ENCODE measurements around the gene RABEP2.
A peak's percentile ranks its signal among the peaks of the same experiment; 100 is the strongest.
"Not testable (repeated sequence)": the region's sequence is repeated elsewhere in the genome, so short reads cannot be mapped to it uniquely, and the experiment has no call there.

The RABEP2 gene

GRCh38 chr16:28932339-28933141 lies 7.5 kb upstream of the RABEP2 start:
- no peak for DNase-seq

GRCh38 chr16:28931801-28932225 lies 6.8 kb upstream of the RABEP2 start, which contains the start of gene CD19:
CD19 (plus strand) TSS chr16:28931971; CDS start chr16:28932001, 30 bp downstream.
- no peak for DNase-seq

- no peak for DNase-seq
Observed at GRCh38 chr16:28930652-28931051, 5.6 kb upstream of the RABEP2 start.

GRCh38 chr16:28930203-28930602 lies 5.2 kb upstream of the RABEP2 start:
- DNase-seq: no peak

- no peak for DNase-seq
Observed at GRCh38 chr16:28927815-28928214, 2.8 kb upstream of the RABEP2 start.

GRCh38 chr16:28926284-28926683 lies 1.2 kb upstream of the RABEP2 start:
- DNase-seq: not testable (repeated sequence)

- DNase-seq: peak in 1 of 2 experiments; percentile 26
Observed at GRCh38 chr16:28925386-28926228, 569 bp upstream of the RABEP2 start.

GRCh38 chr16:28924399-28924761 lies 658 bp downstream of the RABEP2 start:
- no peak for DNase-seq

- no peak for DNase-seq
Observed at GRCh38 chr16:28923652-28924398, 1.2 kb downstream of the RABEP2 start.

- no peak for DNase-seq
Observed at GRCh38 chr16:28923231-28923587, 1.8 kb downstream of the RABEP2 start.

- DNase-seq: no peak
Observed at GRCh38 chr16:28918698-28919097, 6.3 kb downstream of the RABEP2 start.

- no peak for DNase-seq
Observed at GRCh38 chr16:28917095-28917494, 7.9 kb downstream of the RABEP2 start.

GRCh38 chr16:28915181-28915580 lies 9.9 kb downstream of the RABEP2 start:
- no peak for DNase-seq

- no peak for DNase-seq
Observed at GRCh38 chr16:28913946-28914724, 10.9 kb downstream of the RABEP2 start.

- no peak for DNase-seq
Observed at GRCh38 chr16:28912558-28912957, 12.5 kb downstream of the RABEP2 start.

GRCh38 chr16:28910086-28911031 lies 14.7 kb downstream of the RABEP2 start:
- DNase-seq: no peak

GRCh38 chr16:28905800-28906372 lies 19.2 kb downstream of the RABEP2 start:
- no peak for DNase-seq

- no peak for DNase-seq
Observed at GRCh38 chr16:28905229-28905754, 19.7 kb downstream of the RABEP2 start.

- DNase-seq: no peak
Observed at GRCh38 chr16:28904828-28905227, 20.2 kb downstream of the RABEP2 start.

- no peak for DNase-seq
Observed at GRCh38 chr16:28904363-28904762, 20.7 kb downstream of the RABEP2 start.

Data from NCI-H187 (cell line).